Transverse colon (tissue), 3 donors: Measurements from ENCODE around the gene CAPZA1.

Experiments used
- EP300 ChIP-seq: sonication (generic); formaldehyde crosslinking; IDR thresholded peaks from one replicate; pipeline ENCODE4 v1.6.1; 2017; ENCODE audit warnings: antibody characterized with exemption, low read depth
- POLR2A ChIP-seq: fragments of 450-650 bp; IDR thresholded peaks from one replicate; pipeline ENCODE4 v1.6.1; 2016; ENCODE audit warnings: antibody characterized with exemption, mild to moderate bottlenecking, moderate library complexity
- TF ChIP-seq, protein P1 (sequence below), 5 experiments: fragments of 200-600 bp in 3 of 5; fragments of 450-650 bp in 2 of 5; sonication (generic) in 3 of 5; IDR thresholded peaks; 1 replicate in 2 of 5; 2 replicates in 3 of 5; pipeline ENCODE4 v1.5.1; 2016 to 2017; ENCODE audit warnings: antibody characterized with exemption in 5 of 5, inconsistent platforms in 3 of 5, mild to moderate bottlenecking in 2 of 5, moderate library complexity in 1 of 5

- TF ChIP-seq, protein P1, sequence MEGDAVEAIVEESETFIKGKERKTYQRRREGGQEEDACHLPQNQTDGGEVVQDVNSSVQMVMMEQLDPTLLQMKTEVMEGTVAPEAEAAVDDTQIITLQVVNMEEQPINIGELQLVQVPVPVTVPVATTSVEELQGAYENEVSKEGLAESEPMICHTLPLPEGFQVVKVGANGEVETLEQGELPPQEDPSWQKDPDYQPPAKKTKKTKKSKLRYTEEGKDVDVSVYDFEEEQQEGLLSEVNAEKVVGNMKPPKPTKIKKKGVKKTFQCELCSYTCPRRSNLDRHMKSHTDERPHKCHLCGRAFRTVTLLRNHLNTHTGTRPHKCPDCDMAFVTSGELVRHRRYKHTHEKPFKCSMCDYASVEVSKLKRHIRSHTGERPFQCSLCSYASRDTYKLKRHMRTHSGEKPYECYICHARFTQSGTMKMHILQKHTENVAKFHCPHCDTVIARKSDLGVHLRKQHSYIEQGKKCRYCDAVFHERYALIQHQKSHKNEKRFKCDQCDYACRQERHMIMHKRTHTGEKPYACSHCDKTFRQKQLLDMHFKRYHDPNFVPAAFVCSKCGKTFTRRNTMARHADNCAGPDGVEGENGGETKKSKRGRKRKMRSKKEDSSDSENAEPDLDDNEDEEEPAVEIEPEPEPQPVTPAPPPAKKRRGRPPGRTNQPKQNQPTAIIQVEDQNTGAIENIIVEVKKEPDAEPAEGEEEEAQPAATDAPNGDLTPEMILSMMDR (IDR thresholded peaks at IDR 0.05): no peak
- TF ChIP-seq EP300: no peak
- TF ChIP-seq POLR2A: peak; percentile 51
These were observed 54.9 kb downstream of the CAPZA1 start, which contains the start of gene MOV10 for GRCh38 chr1:112674440-112674985.
